Large intestine (tissue), 3 donors: ENCODE measurements around the gene STXBP1. TPM values are rescaled to one million over a fixed set of nuclear protein-coding genes. Genes with fewer than 3 reads are reported as not detected.
A peak's percentile ranks its signal among the peaks of the same experiment; 100 is the strongest.

Experiments
- DNase-seq, 2 donors: peaks; one replicate each; pipeline versions ENCODE4 v3.0.0 to v3.0.0-alpha.2; 2013
- H3K27ac ChIP-seq: one replicate; pipeline ENCODE4 v1.5.1; 2013; ENCODE audit warnings: low read length
- H3K27me3 ChIP-seq: 2 replicates; pipeline ENCODE4 v1.6.1; 2013; ENCODE audit warnings: low read length; ENCODE audit not compliant: control insufficient read depth, insufficient read depth
- H3K36me3 ChIP-seq: 2 replicates; pipeline ENCODE4 v1.6.1; 2013; ENCODE audit warnings: low read length; ENCODE audit not compliant: control insufficient read depth, insufficient read depth
- H3K4me1 ChIP-seq: one replicate; pipeline ENCODE4 v1.6.1; 2013; ENCODE audit warnings: low read length; ENCODE audit not compliant: control insufficient read depth, insufficient read depth
- H3K4me3 ChIP-seq: one replicate; pipeline ENCODE4 v1.5.1; 2013; ENCODE audit warnings: low read length
- H3K9me3 ChIP-seq: one replicate; pipeline ENCODE4 v1.6.1; 2013; ENCODE audit warnings: mild to moderate bottlenecking, low read depth, low read length, moderate library complexity; ENCODE audit not compliant: control insufficient read depth
- WGBS: methylation state at CpG from one replicate; pipeline ENCODE4 v1.1.5; 2013; ENCODE audit warnings: low lambda C conversion rate; ENCODE audit not compliant: insufficient coverage; 5-methylcytosine and 5-hydroxymethylcytosine counted together
- polyA plus RNA-seq: library from polyadenylated mRNA; unstranded; fragments of 120-200 nt; gene quantifications from one replicate; pipeline ENCODE4 v1.2.1, GENCODE V29; 2013

Gene STXBP1
- polyA plus RNA-seq, 1 donor: 32.2 TPM

- H3K27ac ChIP-seq: no peak overlapping the region
- no peak overlapping the region for H3K4me3 ChIP-seq
- no peak for DNase-seq
- WGBS: no CpG with 5 or more reads among the region's 4 CpGs
- H3K9me3 ChIP-seq: no peaks in the 10 kb centered on the region
- no peaks in the 10 kb centered on the region for H3K4me1 ChIP-seq
- H3K27me3 ChIP-seq: no peaks in the 10 kb centered on the region
- peaks cover 11% of the 10 kb centered on the region for H3K36me3 ChIP-seq
These were observed 81.6 kb downstream of the STXBP1 start for GRCh38 chr9:127693697-127694096.

- Histone ChIP-seq H3K9me3 (peaks cover 3% of the 10 kb centered on the region), H3K27ac (no peak overlapping the region), H3K36me3 (peaks cover 9% of the 10 kb centered on the region), H3K4me1 (peaks cover 3% of the 10 kb centered on the region), H3K27me3 (no peaks in the 10 kb centered on the region), H3K4me3 (no peak overlapping the region)
- WGBS: 80% methylated on average over 1 of the region's 9 CpGs
- DNase-seq: no peak
These were observed 83.0 kb downstream of the STXBP1 start for GRCh38 chr9:127694890-127695720.

GRCh38 chr9:127697575-127697974 lies 85.5 kb downstream of the STXBP1 start:
- peaks cover 3% of the 10 kb centered on the region for H3K4me1 ChIP-seq
- H3K4me3 ChIP-seq: no peak overlapping the region
- no peak for DNase-seq
- WGBS: no CpG with 5 or more reads among the region's 5 CpGs
- no peaks in the 10 kb centered on the region for H3K27me3 ChIP-seq
- no peak overlapping the region for H3K27ac ChIP-seq
- H3K9me3 ChIP-seq: peaks cover 3% of the 10 kb centered on the region
- no peaks in the 10 kb centered on the region for H3K36me3 ChIP-seq

GRCh38 chr9:127698386-127698785 lies 86.3 kb downstream of the STXBP1 start:
- H3K27ac ChIP-seq: no peak overlapping the region
- no peak for DNase-seq
- no peak overlapping the region for H3K4me3 ChIP-seq
- WGBS: no CpG with 5 or more reads among the region's 5 CpGs
- H3K27me3 ChIP-seq: no peaks in the 10 kb centered on the region
- peaks cover 3% of the 10 kb centered on the region for H3K9me3 ChIP-seq
- H3K4me1 ChIP-seq: peaks cover 3% of the 10 kb centered on the region
- H3K36me3 ChIP-seq: no peaks in the 10 kb centered on the region

- 0% methylated on average over 3 of the region's 41 CpGs for WGBS
- DNase-seq: peak; percentile 94 to 96
- no peaks in the 10 kb centered on the region for H3K27me3 ChIP-seq
- H3K36me3 ChIP-seq: no peaks in the 10 kb centered on the region
- H3K4me3 ChIP-seq: peak overlapping the region; percentile 38
- peaks cover 3% of the 10 kb centered on the region for H3K4me1 ChIP-seq
- H3K27ac ChIP-seq: peak overlapping the region; percentile 19
- peaks cover 3% of the 10 kb centered on the region for H3K9me3 ChIP-seq
These were observed 87.1 kb downstream of the STXBP1 start for GRCh38 chr9:127698985-127699670.

- no CpG with 5 or more reads among the region's 2 CpGs for WGBS
These were observed 88.1 kb downstream of the STXBP1 start for GRCh38 chr9:127700140-127700539.

GRCh38 chr9:127700594-127701255 lies 88.6 kb downstream of the STXBP1 start:
- no peak overlapping the region for H3K4me3 ChIP-seq
- no peaks in the 10 kb centered on the region for H3K36me3 ChIP-seq
- no peak overlapping the region for H3K27ac ChIP-seq
- WGBS: no CpG with 5 or more reads among the region's 5 CpGs
- no peak for DNase-seq
- H3K27me3 ChIP-seq: no peaks in the 10 kb centered on the region
- peaks cover 3% of the 10 kb centered on the region for H3K4me1 ChIP-seq
- peaks cover 3% of the 10 kb centered on the region for H3K9me3 ChIP-seq

More at GRCh38 chr9:127700140-127700539, 88.1 kb downstream of the STXBP1 start:
- DNase-seq: no peak
- no peak overlapping the region for H3K27ac ChIP-seq
- H3K36me3 ChIP-seq: no peaks in the 10 kb centered on the region
- no peaks in the 10 kb centered on the region for H3K27me3 ChIP-seq
- H3K4me3 ChIP-seq: no peak overlapping the region
- peaks cover 3% of the 10 kb centered on the region for H3K4me1 ChIP-seq
- peaks cover 3% of the 10 kb centered on the region for H3K9me3 ChIP-seq

GRCh38 chr9:127703289-127703946 lies 91.3 kb downstream of the STXBP1 start:
- Histone ChIP-seq H3K36me3 (no peaks in the 10 kb centered on the region), H3K4me1 (peaks cover 7% of the 10 kb centered on the region), H3K9me3 (peaks cover 3% of the 10 kb centered on the region), H3K4me3 (no peak overlapping the region), H3K27ac (no peak overlapping the region), H3K27me3 (no peaks in the 10 kb centered on the region)
- DNase-seq: no peak
- WGBS: 80% methylated on average over 2 of the region's 9 CpGs

- Histone ChIP-seq H3K9me3 (no peaks in the 10 kb centered on the region), H3K27me3 (no peaks in the 10 kb centered on the region), H3K4me1 (peaks cover 4% of the 10 kb centered on the region), H3K27ac (no peak overlapping the region), H3K4me3 (no peak overlapping the region), H3K36me3 (no peaks in the 10 kb centered on the region)
- no CpG with 5 or more reads among the region's 12 CpGs for WGBS
- no peak for DNase-seq
These were observed 93.7 kb downstream of the STXBP1 start for GRCh38 chr9:127705577-127706379.
